ENCODE results near the gene TSPAN9. TPM values are rescaled to one million over a fixed set of nuclear protein-coding genes. Genes with fewer than 3 reads are reported as not detected.

Gene TSPAN9
- total RNA-seq, 1 donor from 2014 or later = 109 TPM

- Histone ChIP-seq H3K36me3 (no peaks in the 10 kb centered on the region), H3K27ac (peak overlapping the region in 1 of 2 donors; percentile 75), H3K4me3 (no peak overlapping the region), H3K27me3 (no peaks in the 10 kb centered on the region), H3K9me3 (no peaks in the 10 kb centered on the region), H3K4me1 (peaks cover 26 to 34% of the 10 kb centered on the region in 2 donors)
- no peak for TF ChIP-seq CTCF (IDR thresholded peaks at IDR 0.05)
- intact Hi-C loops (cut with DNase I) = loop anchor here (10.0 kb wide), 1 partner anchor 360 kb away; the partner anchor contains the start of gene TULP3
- DNase-seq (ENCODE audit: low spot score in 2 of 2) = no peak
Measured at GRCh38 chr12:3255057-3255456, 177.9 kb downstream of the TSPAN9 start.

- TF ChIP-seq CTCF (IDR thresholded peaks at IDR 0.05) = no peak
- no peak overlapping the region for H3K4me3 ChIP-seq
- peaks cover 15 to 25% of the 10 kb centered on the region in 2 donors for H3K4me1 ChIP-seq
- peak overlapping the region in 1 of 2 donors; percentile 6 for H3K27ac ChIP-seq
- no peaks in the 10 kb centered on the region for H3K27me3 ChIP-seq
- no peak for DNase-seq (ENCODE audit: low spot score in 2 of 2)
- intact Hi-C loops (cut with DNase I) = loop anchor here (10.0 kb wide), 1 partner anchor 361 kb away; the partner anchor contains the start of gene TULP3
- H3K36me3 ChIP-seq = no peaks in the 10 kb centered on the region
- H3K9me3 ChIP-seq = no peaks in the 10 kb centered on the region
Measured at GRCh38 chr12:3256103-3256631, 179.0 kb downstream of the TSPAN9 start.

GRCh38 chr12:3257411-3257810, 180.2 kb downstream of the TSPAN9 start:
- H3K4me1 ChIP-seq = peaks cover 11 to 23% of the 10 kb centered on the region in 2 donors
- DNase-seq (ENCODE audit: low spot score in 2 of 2) = no peak
- no peaks in the 10 kb centered on the region for H3K27me3 ChIP-seq
- no peak overlapping the region for H3K4me3 ChIP-seq
- intact Hi-C loops (cut with DNase I) = loop anchor here (10.0 kb wide), 1 partner anchor 363 kb away; the partner anchor contains the start of gene TULP3
- H3K9me3 ChIP-seq = no peaks in the 10 kb centered on the region
- H3K36me3 ChIP-seq = no peaks in the 10 kb centered on the region
- H3K27ac ChIP-seq = no peak overlapping the region
- TF ChIP-seq CTCF (IDR thresholded peaks at IDR 0.05) = no peak

- H3K27me3 ChIP-seq = no peaks in the 10 kb centered on the region
- H3K27ac ChIP-seq = no peak overlapping the region
- DNase-seq (ENCODE audit: low spot score in 2 of 2) = no peak
- H3K36me3 ChIP-seq = no peaks in the 10 kb centered on the region
- TF ChIP-seq CTCF (IDR thresholded peaks at IDR 0.05) = no peak
- H3K9me3 ChIP-seq = no peaks in the 10 kb centered on the region
- peaks cover 3 to 19% of the 10 kb centered on the region in 2 donors for H3K4me1 ChIP-seq
- H3K4me3 ChIP-seq = no peak overlapping the region
- intact Hi-C loops (cut with DNase I) = loop anchor here (10.0 kb wide), 1 partner anchor 365 kb away; the partner anchor contains the start of gene TULP3
Measured at GRCh38 chr12:3259973-3260372, 182.8 kb downstream of the TSPAN9 start.

GRCh38 chr12:3261782-3262359, 184.7 kb downstream of the TSPAN9 start:
- DNase-seq (ENCODE audit: low spot score in 2 of 2) = no peak
- Histone ChIP-seq H3K36me3 (no peaks in the 10 kb centered on the region), H3K27ac (peak overlapping the region; percentile 50 to 71), H3K4me3 (no peak overlapping the region), H3K9me3 (no peaks in the 10 kb centered on the region), H3K27me3 (no peaks in the 10 kb centered on the region), H3K4me1 (peaks cover 3 to 19% of the 10 kb centered on the region in 2 donors)
- TF ChIP-seq CTCF (IDR thresholded peaks at IDR 0.05) = peak; percentile 27 to 32 (median 30)
- intact Hi-C loops (cut with DNase I) = no loop called here

Data from ascending aorta (tissue), 2 donors.